Naive thymus-derived CD4-positive, alpha-beta T cell (primary cell): ENCODE results near the gene REXO1. TPM values are rescaled to one million over a fixed set of nuclear protein-coding genes. Genes with fewer than 3 reads are reported as not detected.
A peak's percentile ranks its signal among the peaks of the same experiment; 100 is the strongest.

Source experiments
- ATAC-seq: fragments of 150-1000 bp; cut with Tn5 transposase; 2 replicates; pipeline ENCODE4 v1.10.0; 2021; ENCODE audit warnings: mild to moderate bottlenecking, moderate library complexity
- CTCF ChIA-PET: fragments of 350-600 bp; sonication (Branson Sonifier 250); formaldehyde crosslinking; loops from one replicate; lab custom pipeline; 2021; ENCODE audit warnings: antibody characterized with exemption; lab: Charles Lee
- POLR2A ChIA-PET: fragments of 350-600 bp; sonication (Branson Sonifier 250); formaldehyde crosslinking; loops from one replicate; lab custom pipeline; 2021; ENCODE audit warnings: antibody characterized with exemption, inconsistent platforms; lab: Charles Lee
- DNase-seq, 9 donors: peaks; one replicate each; pipeline versions ENCODE4 v3.0.0 to v3.0.0-alpha.2; 2020 to 2022; ENCODE audit warnings: mixed read lengths in 1 of 9
- H3K27ac ChIP-seq: one replicate; pipeline ENCODE4 v1.7.0; 2013; ENCODE audit warnings: mild to moderate bottlenecking, low read depth, low read length, moderate library complexity
- H3K27me3 ChIP-seq, 2 donors: one replicate each; pipeline ENCODE4 v1.7.0; 2013; ENCODE audit warnings: low read length in 2 of 2, mild to moderate bottlenecking in 2 of 2, moderate library complexity in 2 of 2; ENCODE audit not compliant: control insufficient read depth in 2 of 2, insufficient read depth in 2 of 2
- H3K36me3 ChIP-seq, 3 experiments: 1 replicate in 2 of 3; 2 replicates in 1 of 3; pipeline ENCODE4 v1.7.0; 2013; ENCODE audit warnings: low read length in 3 of 3, mild to moderate bottlenecking in 3 of 3, moderate library complexity in 1 of 3; ENCODE audit not compliant: insufficient read depth in 3 of 3, control insufficient read depth in 2 of 3
- H3K4me1 ChIP-seq, 2 donors: one replicate each; pipeline ENCODE4 v1.7.0; 2013; ENCODE audit warnings: low read length in 2 of 2, mild to moderate bottlenecking in 2 of 2, moderate library complexity in 1 of 2; ENCODE audit not compliant: control insufficient read depth in 2 of 2, insufficient read depth in 2 of 2
- H3K4me3 ChIP-seq: 2 replicates; pipeline ENCODE4 v1.7.0; 2013; ENCODE audit warnings: mild to moderate bottlenecking, low read length
- H3K9me3 ChIP-seq, 3 experiments: 1 replicate in 2 of 3; 2 replicates in 1 of 3; pipeline ENCODE4 v1.7.0; 2013; ENCODE audit warnings: low read length in 3 of 3; ENCODE audit not compliant: control insufficient read depth in 2 of 3
- H3K27ac Mint-ChIP-seq, 9 donors: one replicate each; pipeline ENCODE4 v1.8.0; 2020 to 2022; ENCODE audit warnings: mixed read lengths in 9 of 9, mild to moderate bottlenecking in 8 of 9, moderate library complexity in 5 of 9, inconsistent platforms in 2 of 9
- H3K27me3 Mint-ChIP-seq, 5 donors: one replicate each; pipeline ENCODE4 v1.8.0; 2021 to 2022; ENCODE audit warnings: mixed read lengths in 5 of 5, mild to moderate bottlenecking in 1 of 5
- H3K36me3 Mint-ChIP-seq, 5 donors: one replicate each; pipeline ENCODE4 v1.8.0; 2020 to 2022; ENCODE audit warnings: mixed read lengths in 5 of 5, mild to moderate bottlenecking in 3 of 5, inconsistent platforms in 1 of 5
- H3K4me1 Mint-ChIP-seq, 7 donors: one replicate each; pipeline ENCODE4 v1.8.0; 2020 to 2022; ENCODE audit warnings: mixed read lengths in 7 of 7, mild to moderate bottlenecking in 3 of 7, inconsistent platforms in 1 of 7
- H3K4me3 Mint-ChIP-seq, 10 donors: one replicate each; pipeline ENCODE4 v1.8.0; 2020 to 2022; ENCODE audit warnings: mild to moderate bottlenecking in 10 of 10, mixed read lengths in 10 of 10, moderate library complexity in 6 of 10, inconsistent platforms in 2 of 10
- H3K9me3 Mint-ChIP-seq, 11 donors: one replicate each; pipeline ENCODE4 v1.8.0; 2020 to 2022; ENCODE audit warnings: mixed read lengths in 11 of 11, mild to moderate bottlenecking in 4 of 11, inconsistent platforms in 1 of 11, moderate library complexity in 1 of 11
- intact Hi-C, 2 donors: fragments of 100-400 bp; cut with micrococcal nuclease; formaldehyde crosslinking; loops; one replicate each; pipeline ENCODE4 v1.15.1; 2023
- polyA plus RNA-seq, 2 donors: library from polyadenylated mRNA; unstranded; fragments of 300-500 nt; fragmentation: Illumina TruSeq; gene quantifications; one replicate each; pipeline ENCODE4 v1.2.3, GENCODE V29; 2021
- total RNA-seq, 6 experiments: library from RNA in 5 of 6; stranded (reverse) in 5 of 6; gene quantifications; 1 replicate in 5 of 6; 2 replicates in 1 of 6; pipeline ENCODE4 v1.2.3 and lab custom pipeline; 2021 to 2026

Gene REXO1
- total and polyA plus RNA-seq, 7 experiments from 2014 or later, result 5.4 to 92.6 (median 56.7) TPM

DNA sequence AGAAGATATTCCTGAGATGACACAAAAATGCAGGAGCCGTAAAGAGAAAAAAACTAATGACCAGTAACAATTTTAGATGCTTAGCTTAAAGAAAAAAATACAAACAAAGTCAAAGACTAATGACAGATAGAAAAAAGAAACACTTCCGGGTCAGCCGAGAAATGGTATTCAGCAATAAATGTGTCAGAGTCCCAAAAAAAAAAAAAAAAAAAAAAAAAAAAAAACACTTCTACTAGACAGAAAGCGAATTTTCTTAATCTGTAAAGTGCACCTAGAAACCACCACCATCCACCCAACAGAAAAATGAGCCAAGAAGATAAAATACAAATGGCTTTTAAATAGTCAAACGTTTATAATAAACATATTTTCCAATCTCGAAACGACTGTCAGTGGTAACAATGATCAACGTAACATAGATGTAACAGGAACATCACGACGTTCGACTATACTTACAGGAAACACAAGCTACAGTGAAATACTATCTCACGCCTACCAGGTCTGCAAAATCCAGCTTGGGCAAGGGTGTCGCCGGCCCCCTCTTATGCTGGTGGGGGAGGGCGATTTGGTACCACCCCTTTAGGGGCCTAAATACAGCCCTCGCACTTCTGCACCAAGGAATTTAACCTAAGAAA, 26.4 kb upstream of the REXO1 start:
- POLR2A ChIA-PET, result interaction anchor here (0.6 to 3.2 kb wide), 10 partner anchors 9 to 605 kb away, joined by 3 to 40 read pairs (median 3); partner anchors contain the start of gene CIRBP
- H3K27ac Mint-ChIP-seq, result peak overlapping the region; percentile 93 to 99 (median 98)
- Histone ChIP-seq H3K9me3 (no peaks in the 10 kb centered on the region), H3K4me3 (peak overlapping the region; percentile 83), H3K36me3 (peaks cover 0 to 41% (median 4%) of the 10 kb centered on the region in 3 experiments), H3K4me1 (peaks cover 21 to 26% of the 10 kb centered on the region in 2 donors), H3K27me3 (no peaks in the 10 kb centered on the region), H3K27ac (peak overlapping the region; percentile 98)
- H3K4me1 Mint-ChIP-seq, result peaks cover 11 to 41% (median 25%) of the 10 kb centered on the region in 7 donors
- no peaks in the 10 kb centered on the region for H3K9me3 Mint-ChIP-seq
- intact Hi-C loops, result loop anchor here in 1 of 2 donors (1.0 kb wide), 1 partner anchor 10 kb away; no protein-coding TSS in a partner anchor
- peak overlapping the region; percentile 95 to 100 (median 98) for H3K4me3 Mint-ChIP-seq
- ATAC-seq, result peak; percentile 63
- H3K27me3 Mint-ChIP-seq, result peaks cover 0 to 2% (median 0%) of the 10 kb centered on the region in 5 donors
- peaks cover 0 to 13% (median 0%) of the 10 kb centered on the region in 5 donors for H3K36me3 Mint-ChIP-seq
- CTCF ChIA-PET, result interaction anchor here (1.1 to 1.2 kb wide), 2 partner anchors 10 to 30 kb away, joined by 3 read pairs; no protein-coding TSS in a partner anchor
- peak in 6 of 9 donors; percentile 66 to 78 (median 72) for DNase-seq

DNA sequence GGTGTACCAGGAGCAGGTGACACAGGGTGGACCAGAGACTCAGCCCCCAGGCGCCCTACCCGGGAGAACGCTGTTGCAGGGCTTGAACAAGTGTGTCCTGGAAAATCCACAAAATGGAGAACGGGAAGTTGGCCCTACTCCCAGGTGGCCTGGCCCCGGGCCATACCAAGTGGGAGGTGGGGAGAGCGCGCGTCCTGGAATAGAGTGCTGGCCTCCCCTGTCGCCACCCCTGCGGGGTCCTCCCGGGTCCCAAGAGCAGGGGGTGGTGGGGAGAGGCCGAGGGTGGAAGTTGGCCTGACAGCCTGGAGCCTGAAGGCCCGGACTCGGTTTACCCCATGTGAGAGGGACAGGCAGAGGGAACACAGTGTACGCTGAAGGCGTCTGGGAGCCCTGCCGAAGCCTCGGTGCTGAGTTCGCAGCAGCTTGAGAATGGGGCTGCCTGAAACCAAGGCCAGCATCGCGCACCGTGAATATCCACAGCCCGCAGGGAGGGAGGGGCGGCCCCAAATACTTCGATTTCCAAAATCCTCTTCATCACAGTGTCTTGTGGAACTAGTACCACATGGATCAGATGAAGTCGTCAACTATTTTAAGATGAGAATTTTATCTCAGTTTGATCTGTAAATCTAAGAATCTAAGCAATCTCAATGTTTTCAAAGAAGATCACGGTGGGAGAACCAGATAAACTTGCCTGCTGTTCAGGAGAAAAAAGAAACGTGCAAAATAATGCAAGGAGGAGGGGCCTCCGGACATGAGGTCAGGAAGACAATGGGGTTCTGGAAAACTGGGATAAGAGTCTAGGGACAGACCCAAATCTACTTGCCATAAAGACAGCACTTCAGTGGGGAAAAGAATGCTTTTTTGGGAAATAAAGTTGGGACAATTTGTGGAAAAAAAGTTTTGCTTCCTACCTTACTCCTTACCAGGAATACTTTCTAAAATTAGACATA, 25.5 kb upstream of the REXO1 start:
- Mint-ChIP-seq H3K36me3 (peaks cover 0 to 13% (median 0%) of the 10 kb centered on the region in 5 donors), H3K9me3 (no peaks in the 10 kb centered on the region), H3K4me3 (peak overlapping the region; percentile 95 to 100 (median 98)), H3K27me3 (peaks cover 0 to 2% (median 0%) of the 10 kb centered on the region in 5 donors), H3K4me1 (peaks cover 13 to 43% (median 27%) of the 10 kb centered on the region in 7 donors), H3K27ac (peak overlapping the region; percentile 93 to 99 (median 98))
- no peak for ATAC-seq
- no peak for DNase-seq
- Histone ChIP-seq H3K27me3 (no peaks in the 10 kb centered on the region), H3K27ac (peak overlapping the region; percentile 98), H3K9me3 (no peaks in the 10 kb centered on the region), H3K4me1 (peaks cover 21 to 26% of the 10 kb centered on the region in 2 donors), H3K4me3 (peak overlapping the region; percentile 83), H3K36me3 (peaks cover 0 to 41% (median 4%) of the 10 kb centered on the region in 3 experiments)
- ChIA-PET CTCF (no interaction called here), POLR2A (interaction anchor here (0.6 to 3.2 kb wide), 5 partner anchors 8 to 169 kb away, joined by 3 to 40 read pairs (median 5); no protein-coding TSS in a partner anchor)
- intact Hi-C loops, result no loop called here

DNA sequence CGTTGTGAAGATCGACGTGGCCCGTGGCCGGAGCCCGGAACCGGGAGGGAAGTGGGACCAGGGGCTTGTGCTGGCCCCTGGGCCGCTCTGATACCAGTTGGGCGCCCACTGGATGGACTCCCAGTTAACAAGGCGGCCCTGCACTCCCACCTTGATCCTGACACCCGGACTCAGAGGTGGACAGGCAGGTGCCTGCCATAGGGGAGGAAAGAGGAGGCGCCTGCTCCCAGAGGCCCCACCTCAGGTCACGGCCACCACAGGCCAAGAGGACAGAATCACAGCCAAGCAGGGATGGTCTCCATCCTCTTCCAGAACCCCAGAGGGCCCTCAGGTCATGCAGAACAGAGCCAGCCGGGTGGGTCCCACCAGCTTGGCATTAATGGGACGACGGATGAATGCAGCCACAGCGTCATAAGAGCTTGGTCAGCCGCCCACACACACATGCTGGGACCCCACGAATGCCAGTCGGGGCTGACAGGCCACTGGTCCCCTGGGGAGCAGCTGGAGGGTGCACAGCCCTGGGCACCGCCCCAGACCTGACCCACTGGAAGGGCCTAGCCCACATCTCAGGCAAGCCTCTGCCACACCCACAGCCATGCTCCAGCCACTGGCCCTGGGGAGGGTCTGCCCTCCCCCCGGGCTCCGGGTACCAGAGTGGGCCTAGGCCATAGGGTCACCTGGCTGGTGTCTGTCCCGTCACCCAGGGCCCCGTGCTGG, 24.7 kb upstream of the REXO1 start:
- H3K36me3 Mint-ChIP-seq, result peaks cover 0 to 13% (median 0%) of the 10 kb centered on the region in 5 donors
- intact Hi-C loops, result no loop called here
- POLR2A ChIA-PET, result no interaction called here
- Histone ChIP-seq H3K36me3 (peaks cover 0 to 38% (median 4%) of the 10 kb centered on the region in 3 experiments), H3K27me3 (no peaks in the 10 kb centered on the region), H3K4me3 (no peak overlapping the region), H3K27ac (peak overlapping the region; percentile 98), H3K9me3 (no peaks in the 10 kb centered on the region), H3K4me1 (peaks cover 21 to 26% of the 10 kb centered on the region in 2 donors)
- H3K4me3 Mint-ChIP-seq, result peak overlapping the region in 6 of 10 donors; percentile 16 to 98 (median 26)
- DNase-seq (no peak), ATAC-seq (no peak)
- CTCF ChIA-PET, result interaction anchor here (0.5 kb wide), 2 partner anchors 24 to 30 kb away, joined by 3 to 7 read pairs; no protein-coding TSS in a partner anchor
- H3K27ac Mint-ChIP-seq, result peak overlapping the region in 5 of 9 donors; percentile 21 to 96 (median 63)
- peaks cover 16 to 47% (median 28%) of the 10 kb centered on the region in 7 donors for H3K4me1 Mint-ChIP-seq
- H3K27me3 Mint-ChIP-seq, result peaks cover 0 to 2% (median 0%) of the 10 kb centered on the region in 5 donors
- H3K9me3 Mint-ChIP-seq, result no peaks in the 10 kb centered on the region

DNA sequence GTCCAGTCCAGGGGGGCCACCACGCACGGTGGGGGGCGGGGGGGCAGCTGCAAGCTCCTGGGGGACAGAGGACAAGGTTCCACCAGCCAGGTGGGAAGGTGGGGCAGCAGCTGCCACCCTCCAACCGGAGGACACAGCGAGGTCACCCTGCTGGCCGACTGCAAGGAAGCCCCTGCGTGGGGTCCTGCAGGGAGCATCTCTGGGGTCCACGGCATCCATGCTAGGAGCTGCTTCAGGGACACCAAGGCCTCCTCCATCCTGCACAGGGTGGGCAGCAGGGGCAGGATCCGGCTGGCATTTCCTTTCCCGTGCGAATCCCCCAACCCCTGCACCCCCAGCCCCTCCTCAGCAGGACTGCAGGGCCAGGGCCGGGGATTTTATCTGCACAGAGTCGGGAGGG, 23.3 kb upstream of the REXO1 start:
- Histone ChIP-seq H3K27me3 (no peaks in the 10 kb centered on the region), H3K4me1 (peaks cover 21 to 26% of the 10 kb centered on the region in 2 donors), H3K36me3 (peaks cover 0 to 38% (median 4%) of the 10 kb centered on the region in 3 experiments), H3K27ac (no peak overlapping the region), H3K9me3 (no peaks in the 10 kb centered on the region), H3K4me3 (no peak overlapping the region)
- Mint-ChIP-seq H3K4me1 (peaks cover 16 to 56% (median 36%) of the 10 kb centered on the region in 7 donors), H3K27me3 (peaks cover 0 to 2% (median 0%) of the 10 kb centered on the region in 5 donors), H3K9me3 (no peaks in the 10 kb centered on the region), H3K4me3 (no peak overlapping the region), H3K27ac (no peak overlapping the region), H3K36me3 (peaks cover 0 to 13% (median 0%) of the 10 kb centered on the region in 5 donors)
- DNase-seq (no peak), ATAC-seq (no peak)
- intact Hi-C loops, result no loop called here
- CTCF ChIA-PET, result no interaction called here
- POLR2A ChIA-PET, result interaction anchor here (0.6 kb wide), 1 partner anchor 30 kb away, joined by 3 read pairs; no protein-coding TSS in a partner anchor

DNA sequence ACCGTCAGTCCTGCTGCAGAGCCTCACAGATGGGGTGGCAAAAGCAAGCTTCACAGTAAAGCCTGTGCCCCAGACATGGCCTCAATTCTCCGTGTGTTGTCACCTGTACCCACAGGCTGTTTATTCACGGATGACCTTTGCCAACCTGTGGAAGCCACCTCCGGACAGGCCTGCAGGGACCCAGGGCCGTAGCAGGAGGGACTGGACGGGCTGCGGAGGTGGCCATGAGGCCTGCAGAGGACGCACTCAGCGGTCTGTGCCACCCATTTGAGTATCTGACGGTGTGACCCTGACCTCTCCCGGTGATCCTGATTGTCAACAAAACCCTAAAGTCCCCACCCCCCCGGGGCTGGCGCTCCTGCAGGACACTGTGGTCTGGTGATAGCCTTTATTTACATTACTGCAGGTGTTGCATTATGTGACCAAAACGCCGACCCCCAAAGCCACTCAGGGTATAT, 22.9 kb upstream of the REXO1 start:
- no peaks in the 10 kb centered on the region for H3K9me3 Mint-ChIP-seq
- intact Hi-C loops, result no loop called here
- Histone ChIP-seq H3K4me3 (no peak overlapping the region), H3K36me3 (peaks cover 0 to 38% (median 4%) of the 10 kb centered on the region in 3 experiments), H3K27me3 (no peaks in the 10 kb centered on the region), H3K4me1 (peaks cover 16 to 21% of the 10 kb centered on the region in 2 donors), H3K27ac (no peak overlapping the region), H3K9me3 (no peaks in the 10 kb centered on the region)
- peaks cover 0 to 13% (median 0%) of the 10 kb centered on the region in 5 donors for H3K36me3 Mint-ChIP-seq
- H3K4me3 Mint-ChIP-seq, result peak overlapping the region in 1 of 10 donors; percentile 41
- no peak for ATAC-seq
- peaks cover 16 to 52% (median 33%) of the 10 kb centered on the region in 7 donors for H3K4me1 Mint-ChIP-seq
- peaks cover 0 to 2% (median 0%) of the 10 kb centered on the region in 5 donors for H3K27me3 Mint-ChIP-seq
- POLR2A ChIA-PET, result interaction anchor here (0.7 kb wide), 1 partner anchor 20 kb away, joined by 5 read pairs; no protein-coding TSS in a partner anchor
- DNase-seq, result no peak
- CTCF ChIA-PET, result interaction anchor here (0.6 kb wide), 1 partner anchor 123 kb away, joined by 12 read pairs; no protein-coding TSS in a partner anchor
- no peak overlapping the region for H3K27ac Mint-ChIP-seq
